C4-2B (cell line): ENCODE data around the gene PSTK.

ENCODE experiments used
- H3K27ac ChIP-seq: fragments of 450-650 bp; 2 replicates; pipeline ENCODE4 v1.5.1; 2017
- ZFX ChIP-seq: fragments of 450-650 bp; IDR thresholded peaks from 2 replicates; pipeline ENCODE4 v1.6.1; 2017
- TF ChIP-seq, protein P1 (sequence below): fragments of 450-650 bp; conservative IDR thresholded peaks from 2 replicates; pipeline ENCODE4 v1.5.1; 2017; ENCODE audit warnings: mild to moderate bottlenecking

PSTK gene

DNA sequence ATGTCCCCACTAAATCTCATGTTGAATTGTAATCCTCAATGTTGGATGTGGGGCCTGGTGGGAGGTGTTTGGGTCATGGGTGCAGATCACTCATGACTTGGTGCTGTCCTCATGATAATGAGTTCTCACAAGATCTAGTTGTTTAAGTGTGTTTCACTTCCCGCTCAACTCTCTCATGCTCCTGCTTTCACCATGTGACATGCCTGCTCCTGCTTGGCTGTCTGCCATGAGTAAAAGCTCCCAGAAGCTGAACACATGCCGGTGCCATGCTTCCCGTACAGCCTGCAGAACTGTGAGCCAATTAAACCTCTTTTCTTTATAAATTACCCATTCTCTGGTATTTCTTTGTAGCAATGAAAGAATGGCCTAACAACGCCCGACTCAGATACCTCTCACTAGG lies 6.2 kb upstream of the PSTK start:
- no peak for TF ChIP-seq ZFX
- TF ChIP-seq, protein P1, sequence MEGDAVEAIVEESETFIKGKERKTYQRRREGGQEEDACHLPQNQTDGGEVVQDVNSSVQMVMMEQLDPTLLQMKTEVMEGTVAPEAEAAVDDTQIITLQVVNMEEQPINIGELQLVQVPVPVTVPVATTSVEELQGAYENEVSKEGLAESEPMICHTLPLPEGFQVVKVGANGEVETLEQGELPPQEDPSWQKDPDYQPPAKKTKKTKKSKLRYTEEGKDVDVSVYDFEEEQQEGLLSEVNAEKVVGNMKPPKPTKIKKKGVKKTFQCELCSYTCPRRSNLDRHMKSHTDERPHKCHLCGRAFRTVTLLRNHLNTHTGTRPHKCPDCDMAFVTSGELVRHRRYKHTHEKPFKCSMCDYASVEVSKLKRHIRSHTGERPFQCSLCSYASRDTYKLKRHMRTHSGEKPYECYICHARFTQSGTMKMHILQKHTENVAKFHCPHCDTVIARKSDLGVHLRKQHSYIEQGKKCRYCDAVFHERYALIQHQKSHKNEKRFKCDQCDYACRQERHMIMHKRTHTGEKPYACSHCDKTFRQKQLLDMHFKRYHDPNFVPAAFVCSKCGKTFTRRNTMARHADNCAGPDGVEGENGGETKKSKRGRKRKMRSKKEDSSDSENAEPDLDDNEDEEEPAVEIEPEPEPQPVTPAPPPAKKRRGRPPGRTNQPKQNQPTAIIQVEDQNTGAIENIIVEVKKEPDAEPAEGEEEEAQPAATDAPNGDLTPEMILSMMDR = no peak
- no peak overlapping the region for H3K27ac ChIP-seq

DNA sequence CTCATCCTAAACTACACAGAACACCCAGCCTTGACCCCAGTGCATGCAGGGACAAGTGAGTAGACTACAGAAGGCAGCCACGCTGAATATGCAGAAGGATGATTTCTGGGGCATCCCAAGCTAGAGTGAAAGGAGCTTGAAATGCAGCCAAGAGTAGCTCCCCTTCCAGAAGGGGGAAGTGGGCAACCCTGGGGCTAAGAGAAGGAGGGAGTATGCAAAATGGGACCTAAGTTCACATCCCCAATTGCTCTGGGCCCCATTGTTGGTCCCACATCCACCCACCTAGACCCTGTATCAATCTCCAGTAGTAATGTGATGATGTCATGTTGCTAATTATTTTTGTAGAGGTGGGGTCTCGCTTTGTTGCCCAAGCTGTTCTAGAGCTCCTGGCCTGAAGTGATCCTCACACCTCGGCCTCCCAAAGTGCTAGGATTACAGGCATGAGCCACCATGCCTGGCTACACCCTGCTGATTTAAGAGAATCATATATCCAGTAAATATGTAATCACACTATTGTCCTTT lies 5.6 kb upstream of the PSTK start:
- no peak overlapping the region for H3K27ac ChIP-seq
- TF ChIP-seq, protein P1 = no peak
- no peak for TF ChIP-seq ZFX

DNA sequence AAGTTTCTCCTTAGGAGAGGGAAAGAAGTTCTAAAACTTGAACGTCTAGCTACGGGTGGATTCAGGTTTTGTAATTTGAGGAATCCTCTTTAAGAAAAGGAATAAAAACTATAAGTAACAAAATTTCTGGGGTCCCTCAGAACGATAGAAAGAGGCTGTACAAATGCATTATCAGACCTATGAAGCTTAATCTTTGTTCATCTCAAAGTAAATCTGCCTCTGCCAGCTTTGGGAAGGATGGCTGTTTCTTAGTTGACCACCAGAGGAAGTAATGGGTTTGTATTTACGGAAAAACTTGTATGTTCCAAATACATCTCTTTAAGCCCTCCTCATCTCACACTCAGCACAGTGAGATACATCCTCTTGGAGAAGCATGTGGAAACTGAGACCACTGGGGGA lies 864 bp downstream of the PSTK start:
- no peak for TF ChIP-seq ZFX
- TF ChIP-seq, protein P1 = no peak
- no peak overlapping the region for H3K27ac ChIP-seq

DNA sequence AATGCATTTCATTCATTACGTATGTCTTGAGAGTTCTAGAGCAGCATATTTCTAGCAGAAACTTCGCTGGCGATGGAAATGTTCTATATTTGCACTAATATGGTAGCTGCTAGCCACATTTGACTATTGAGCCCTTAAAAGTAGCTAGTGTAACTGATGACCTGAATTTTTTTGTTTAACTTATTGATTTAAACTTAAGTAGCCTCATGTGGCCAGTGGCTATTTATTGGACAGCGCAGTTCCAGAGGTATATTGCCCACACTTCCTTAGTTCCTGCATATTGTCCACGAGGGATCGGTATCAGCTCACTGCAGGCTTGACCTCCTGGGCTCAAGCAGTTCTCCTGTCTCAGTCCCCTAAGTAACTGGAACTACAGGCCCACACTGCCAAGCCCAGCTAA lies 3.7 kb downstream of the PSTK start:
- no peak for TF ChIP-seq ZFX
- TF ChIP-seq, protein P1 = no peak
- no peak overlapping the region for H3K27ac ChIP-seq

DNA sequence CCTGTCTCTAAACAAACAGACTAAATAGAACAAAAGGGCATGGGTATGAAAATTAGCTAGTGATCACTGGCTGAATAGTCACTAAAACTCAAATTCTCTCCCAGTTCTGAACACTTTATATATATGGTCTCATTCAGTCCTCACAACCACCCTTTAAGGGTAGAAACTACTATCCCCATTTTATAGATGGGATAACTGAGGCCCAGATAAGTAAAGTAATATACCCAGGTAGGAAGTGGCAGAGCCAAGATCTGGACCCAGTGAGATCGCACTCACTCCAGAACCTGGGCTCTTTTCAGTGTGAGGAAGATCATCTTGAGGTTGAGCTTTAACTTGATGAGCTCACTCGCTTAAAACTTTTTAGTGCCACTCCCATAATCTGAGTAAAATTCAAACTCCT lies 4.5 kb downstream of the PSTK start:
- no peak for TF ChIP-seq ZFX
- TF ChIP-seq, protein P1 = no peak
- no peak overlapping the region for H3K27ac ChIP-seq

DNA sequence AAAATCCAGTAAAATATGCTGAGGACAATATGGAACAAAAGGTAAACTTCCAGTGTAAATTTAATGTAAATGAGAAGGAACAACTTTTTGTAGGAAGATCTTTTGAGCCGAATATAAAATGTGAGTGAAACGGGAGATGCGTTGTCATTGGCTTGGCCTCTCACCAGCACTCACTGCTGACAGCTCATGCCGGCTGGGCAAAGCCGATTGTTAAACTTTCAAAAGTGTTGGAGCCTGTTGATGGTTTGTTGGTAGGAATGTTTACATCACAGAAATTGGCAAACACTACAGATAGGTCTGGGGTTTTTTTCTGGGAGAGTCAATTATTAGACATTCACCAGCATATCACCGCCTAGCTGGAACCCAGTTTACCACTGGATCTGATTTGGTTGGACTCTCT lies 6.1 kb downstream of the PSTK start:
- no peak for TF ChIP-seq ZFX
- TF ChIP-seq, protein P1 = no peak
- H3K27ac ChIP-seq = no peak overlapping the region

DNA sequence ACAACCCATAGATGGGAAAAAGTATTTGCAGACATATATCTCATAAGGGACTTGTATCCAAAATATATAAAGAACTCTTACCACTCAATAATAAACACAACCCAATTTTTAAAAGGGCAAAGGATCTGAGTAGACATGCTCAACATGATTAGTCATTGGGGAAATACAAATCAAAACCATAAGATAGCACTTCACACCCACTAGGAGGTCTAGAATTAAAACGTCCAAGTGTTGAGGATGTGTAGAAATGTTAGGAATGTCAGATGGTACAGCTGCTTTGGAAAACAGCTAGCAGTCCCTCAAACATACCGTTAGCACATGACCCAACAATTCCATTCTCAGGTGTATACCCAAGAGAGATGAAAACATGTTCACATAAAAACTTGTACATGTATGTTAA lies 8.3 kb downstream of the PSTK start:
- no peak for TF ChIP-seq ZFX
- TF ChIP-seq, protein P1 = no peak
- no peak overlapping the region for H3K27ac ChIP-seq
